Measurements from ENCODE around the gene SPEN. TPM values are rescaled to one million over a fixed set of nuclear protein-coding genes. Genes with fewer than 3 reads are reported as not detected.

SPEN gene
- total RNA-seq, 1 experiment from 2014 or later, result 70.3 TPM

DNA sequence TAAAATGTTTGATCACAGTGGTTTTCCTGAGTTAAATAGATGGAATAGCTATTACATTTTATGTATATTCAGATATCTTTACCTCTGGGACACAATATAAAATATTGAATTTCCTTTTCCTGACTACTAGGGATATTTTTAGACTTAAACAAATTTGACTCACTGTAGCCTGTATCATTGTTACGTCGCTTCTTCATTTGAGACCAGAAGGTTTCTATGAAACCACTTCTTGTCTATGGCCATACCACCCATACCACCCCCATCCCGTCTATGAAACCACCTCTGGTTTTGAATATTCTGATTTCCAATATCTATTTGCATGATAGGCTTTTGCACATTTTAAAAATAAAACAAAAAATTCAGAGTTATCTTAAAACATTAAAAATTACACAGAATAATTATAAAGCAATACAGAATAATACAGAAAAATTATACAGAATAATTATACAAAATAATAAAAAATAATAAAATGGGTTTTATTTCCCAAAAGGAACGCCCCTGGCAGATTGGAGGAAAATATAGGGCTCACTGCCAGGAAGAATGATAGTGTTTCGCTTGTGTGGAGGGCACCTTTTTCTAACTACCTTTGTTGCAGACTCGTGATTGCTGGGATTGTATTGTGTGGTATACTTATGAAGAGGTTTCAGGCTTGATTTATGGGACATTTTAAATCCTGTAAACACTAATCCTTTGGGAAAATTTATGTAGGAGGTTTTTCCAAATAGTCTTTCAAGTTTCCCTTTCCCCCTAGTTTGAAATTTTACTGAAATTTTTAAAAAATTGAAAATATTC lies 4.7 kb downstream of the SPEN start:
- TF ChIP-seq, protein P1, sequence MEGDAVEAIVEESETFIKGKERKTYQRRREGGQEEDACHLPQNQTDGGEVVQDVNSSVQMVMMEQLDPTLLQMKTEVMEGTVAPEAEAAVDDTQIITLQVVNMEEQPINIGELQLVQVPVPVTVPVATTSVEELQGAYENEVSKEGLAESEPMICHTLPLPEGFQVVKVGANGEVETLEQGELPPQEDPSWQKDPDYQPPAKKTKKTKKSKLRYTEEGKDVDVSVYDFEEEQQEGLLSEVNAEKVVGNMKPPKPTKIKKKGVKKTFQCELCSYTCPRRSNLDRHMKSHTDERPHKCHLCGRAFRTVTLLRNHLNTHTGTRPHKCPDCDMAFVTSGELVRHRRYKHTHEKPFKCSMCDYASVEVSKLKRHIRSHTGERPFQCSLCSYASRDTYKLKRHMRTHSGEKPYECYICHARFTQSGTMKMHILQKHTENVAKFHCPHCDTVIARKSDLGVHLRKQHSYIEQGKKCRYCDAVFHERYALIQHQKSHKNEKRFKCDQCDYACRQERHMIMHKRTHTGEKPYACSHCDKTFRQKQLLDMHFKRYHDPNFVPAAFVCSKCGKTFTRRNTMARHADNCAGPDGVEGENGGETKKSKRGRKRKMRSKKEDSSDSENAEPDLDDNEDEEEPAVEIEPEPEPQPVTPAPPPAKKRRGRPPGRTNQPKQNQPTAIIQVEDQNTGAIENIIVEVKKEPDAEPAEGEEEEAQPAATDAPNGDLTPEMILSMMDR (conservative IDR thresholded peaks at IDR 0.05; ENCODE audit: low read depth, low read length), result no peak
- no TSS peak for BruUV-seq (replicated peaks)
- DNase-seq (ENCODE audit: low spot score), result no peak
- intact Hi-C loops (cut with micrococcal nuclease; ENCODE audit: unreplicated experiment), result loop anchor here (5.0 kb wide), 1 partner anchor 35 kb away; no protein-coding TSS in a partner anchor
- Histone ChIP-seq H3K9me3 (ENCODE audit: low read depth, low read length, poor library complexity, severe bottlenecking) (no peaks in the 10 kb centered on the region), H3K27me3 (replicated peaks; ENCODE audit: insufficient read depth, low read depth, low read length, poor library complexity) (no peaks in the 10 kb centered on the region), H3K4me3 (ENCODE audit: low read depth, low read length, poor library complexity, severe bottlenecking) (no peak overlapping the region), H3K36me3 (ENCODE audit: insufficient read depth, low read length, poor library complexity, severe bottlenecking) (no peaks in the 10 kb centered on the region), H3K27ac (ENCODE audit: low read depth, low read length, poor library complexity, severe bottlenecking) (no peak overlapping the region), H3K4me1 (ENCODE audit: insufficient read depth, low read length, poor library complexity, severe bottlenecking) (peaks cover 26% of the 10 kb centered on the region)
- ChIA-PET POLR2A (ENCODE audit: low non-redundant PET) (no interaction called here), CTCF (no interaction called here)

DNA sequence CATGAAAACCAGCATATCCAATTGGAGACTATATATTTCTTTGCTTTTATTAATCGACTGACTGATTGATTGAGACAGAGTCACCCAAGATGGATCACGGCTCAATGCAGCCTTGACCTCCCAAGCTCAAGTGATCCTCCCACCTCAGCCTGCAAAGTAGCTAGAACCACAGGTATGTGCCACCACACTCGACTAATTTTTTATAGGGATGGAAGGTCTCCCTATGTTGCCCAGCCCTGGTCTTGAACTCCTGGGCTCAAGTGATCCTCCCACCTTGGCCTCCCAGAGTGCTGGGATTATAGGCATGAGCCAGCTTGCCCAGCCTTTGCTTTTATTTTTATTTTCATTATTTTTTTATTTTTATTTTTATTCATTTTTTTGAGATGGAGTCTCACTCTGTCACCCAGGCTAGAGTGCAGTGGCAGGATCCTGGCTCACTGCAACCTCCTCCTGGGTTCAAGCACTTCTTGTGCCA lies 5.4 kb downstream of the SPEN start:
- ChIA-PET POLR2A (ENCODE audit: low non-redundant PET) (no interaction called here), CTCF (no interaction called here)
- H3K9me3 ChIP-seq (ENCODE audit: low read depth, low read length, poor library complexity, severe bottlenecking), result no peaks in the 10 kb centered on the region
- TF ChIP-seq, protein P1 (conservative IDR thresholded peaks at IDR 0.05; ENCODE audit: low read depth, low read length), result no peak
- no peak for TF ChIP-seq EZH2 (IDR thresholded peaks at IDR 0.05; ENCODE audit: borderline replicate concordance, low read depth, low read length, poor library complexity, severe bottlenecking)
- H3K4me1 ChIP-seq (ENCODE audit: insufficient read depth, low read length, poor library complexity, severe bottlenecking), result peaks cover 26% of the 10 kb centered on the region
- intact Hi-C loops (cut with micrococcal nuclease; ENCODE audit: unreplicated experiment), result loop anchor here (5.0 kb wide), 1 partner anchor 34 kb away; no protein-coding TSS in a partner anchor
- H3K36me3 ChIP-seq (ENCODE audit: insufficient read depth, low read length, poor library complexity, severe bottlenecking), result no peaks in the 10 kb centered on the region
- H3K27ac ChIP-seq (ENCODE audit: low read depth, low read length, poor library complexity, severe bottlenecking), result no peak overlapping the region
- H3K27me3 ChIP-seq (replicated peaks; ENCODE audit: insufficient read depth, low read depth, low read length, poor library complexity), result no peaks in the 10 kb centered on the region
- no TSS peak for BruUV-seq (replicated peaks)
- no peak for DNase-seq (ENCODE audit: low spot score)
- H3K4me3 ChIP-seq (ENCODE audit: low read depth, low read length, poor library complexity, severe bottlenecking), result no peak overlapping the region

DNA sequence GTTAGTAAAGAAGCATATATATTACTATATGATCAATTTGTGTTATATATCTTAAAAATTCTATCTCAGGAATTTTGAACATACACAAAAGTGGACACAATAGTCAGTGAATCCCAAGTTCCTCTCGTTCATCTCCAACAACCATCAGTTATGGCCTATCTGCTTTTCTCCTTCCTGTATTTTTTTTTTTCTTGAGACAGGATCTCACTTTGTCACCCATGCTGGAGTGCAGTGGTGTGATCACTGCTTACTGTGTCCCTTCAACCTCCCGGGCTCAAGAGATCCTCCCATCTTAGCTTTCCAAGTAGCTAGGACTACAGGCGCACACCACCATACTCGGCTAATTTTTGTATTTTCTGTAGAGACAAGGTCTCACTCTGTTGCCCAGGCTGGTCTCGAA lies 9.4 kb downstream of the SPEN start:
- Histone ChIP-seq H3K4me1 (ENCODE audit: insufficient read depth, low read length, poor library complexity, severe bottlenecking) (peaks cover 8% of the 10 kb centered on the region), H3K27ac (ENCODE audit: low read depth, low read length, poor library complexity, severe bottlenecking) (no peak overlapping the region), H3K4me3 (ENCODE audit: low read depth, low read length, poor library complexity, severe bottlenecking) (no peak overlapping the region), H3K36me3 (ENCODE audit: insufficient read depth, low read length, poor library complexity, severe bottlenecking) (no peaks in the 10 kb centered on the region), H3K9me3 (ENCODE audit: low read depth, low read length, poor library complexity, severe bottlenecking) (no peaks in the 10 kb centered on the region), H3K27me3 (replicated peaks; ENCODE audit: insufficient read depth, low read depth, low read length, poor library complexity) (no peaks in the 10 kb centered on the region)
- POLR2A ChIA-PET (ENCODE audit: low non-redundant PET), result no interaction called here
- no TSS peak for BruUV-seq (replicated peaks)
- CTCF ChIA-PET, result no interaction called here
- TF ChIP-seq, protein P1 (conservative IDR thresholded peaks at IDR 0.05; ENCODE audit: low read depth, low read length), result no peak
- DNase-seq (ENCODE audit: low spot score), result no peak
- intact Hi-C loops (cut with micrococcal nuclease; ENCODE audit: unreplicated experiment), result no loop called here
